ENCODE measurements around the gene FEM1B.

- TF ChIP-seq POLR2A (IDR thresholded peaks at IDR 0.05) (no peak), CTCF (IDR thresholded peaks at IDR 0.05) (no peak)
These were observed 66.2 kb downstream of the FEM1B start for GRCh38 chr15:68343579-68344225.
